Fibroblast of skin of right biceps (primary cell): Measurements from ENCODE around the gene NTSR1.

Source experiments
- DNase-seq: peaks from one replicate; pipeline ENCODE4 v3.0.0-alpha.2; 2013

Gene NTSR1

DNA sequence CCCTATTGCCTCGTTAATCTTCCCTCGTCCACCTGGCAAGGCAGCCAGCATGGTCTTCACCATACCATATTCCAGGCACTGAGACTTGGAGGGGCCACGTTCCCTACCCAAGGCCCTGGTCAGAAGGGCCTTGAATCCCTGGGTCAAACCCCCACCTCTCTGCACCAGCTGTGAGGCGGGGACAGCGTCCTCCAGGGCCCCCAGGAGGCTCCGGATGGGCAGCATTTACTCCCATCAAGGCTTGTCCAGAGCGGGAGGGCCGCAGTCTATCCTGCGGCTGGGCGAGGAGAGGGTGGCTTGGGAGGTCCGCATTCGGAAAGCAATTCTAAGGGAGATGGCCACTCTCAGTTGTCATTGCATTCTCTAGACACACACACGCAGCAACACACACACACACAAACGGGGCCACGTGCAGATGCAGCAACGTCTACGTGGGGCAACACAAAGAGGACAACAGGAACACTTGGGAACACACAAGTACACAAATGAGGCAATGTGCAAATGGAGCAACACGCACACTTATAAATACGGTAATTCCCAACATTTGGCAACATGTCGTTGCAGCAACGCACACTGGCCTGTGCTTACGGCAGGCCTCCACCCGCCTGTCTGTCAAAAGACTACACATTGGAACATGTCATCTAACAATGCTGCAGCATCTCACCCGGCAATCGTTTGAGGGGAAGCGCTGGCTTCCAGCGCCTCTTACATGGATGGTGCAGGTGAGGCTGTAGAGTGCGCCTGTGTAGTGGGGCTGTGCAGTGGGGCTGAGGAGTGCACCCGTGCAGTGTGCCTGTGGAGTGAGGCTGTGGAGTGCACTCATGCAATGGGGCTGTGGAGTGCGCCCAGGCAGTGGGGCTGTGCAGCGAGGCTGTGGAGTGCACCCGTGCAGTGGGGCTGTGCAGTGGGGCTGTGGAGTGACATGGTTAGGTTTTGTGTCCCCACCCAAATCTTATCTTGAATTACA lies 12.9 kb upstream of the NTSR1 start:
- no peak for DNase-seq

- DNase-seq, result no peak
Observed at GRCh38 chr20:62696434-62696957, 12.1 kb upstream of the NTSR1 start.

DNA sequence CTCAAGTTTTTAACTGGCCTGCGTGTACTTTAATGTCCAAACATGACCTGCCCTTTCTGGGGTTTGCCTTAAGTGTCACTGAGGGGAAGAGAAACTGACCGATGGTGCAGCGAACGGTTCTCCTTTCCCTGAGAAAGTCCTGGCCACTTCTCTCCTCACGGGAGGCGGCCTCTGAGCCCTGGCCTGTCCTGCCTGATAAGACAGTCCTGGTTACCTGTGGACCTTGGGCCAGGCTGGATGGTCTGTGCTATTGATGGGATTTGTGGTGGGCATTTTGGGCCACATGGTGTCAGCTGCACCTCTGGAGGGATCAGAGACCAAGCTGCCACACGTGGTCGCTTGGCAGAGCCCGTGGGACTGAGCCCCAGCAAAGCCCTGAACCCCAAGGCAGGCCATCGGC lies 11.6 kb upstream of the NTSR1 start:
- no peak for DNase-seq

GRCh38 chr20:62697468-62697912 lies 11.1 kb upstream of the NTSR1 start:
- DNase-seq, result no peak

GRCh38 chr20:62698231-62698630 lies 10.4 kb upstream of the NTSR1 start:
- no peak for DNase-seq

DNA sequence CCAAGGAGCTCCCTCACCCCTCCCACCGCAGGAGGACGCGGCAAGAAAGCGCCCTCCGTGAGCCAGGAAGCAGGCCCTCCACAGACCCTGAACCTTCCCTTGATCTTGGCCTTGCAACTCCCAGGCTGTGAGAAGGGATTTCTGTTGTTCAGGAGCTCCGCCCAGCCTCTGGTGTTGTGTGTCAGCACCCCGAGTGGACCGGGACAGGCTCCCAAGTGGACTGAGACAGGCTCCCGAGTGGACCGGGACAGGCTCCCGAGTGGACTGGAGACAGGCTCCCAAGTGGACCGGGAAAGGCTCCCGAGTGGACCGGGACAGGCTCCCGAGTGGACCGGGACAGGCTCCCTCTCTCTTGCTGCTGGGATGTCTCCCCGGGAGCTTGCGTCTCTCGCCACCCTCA lies 9.3 kb upstream of the NTSR1 start:
- DNase-seq, result no peak

DNA sequence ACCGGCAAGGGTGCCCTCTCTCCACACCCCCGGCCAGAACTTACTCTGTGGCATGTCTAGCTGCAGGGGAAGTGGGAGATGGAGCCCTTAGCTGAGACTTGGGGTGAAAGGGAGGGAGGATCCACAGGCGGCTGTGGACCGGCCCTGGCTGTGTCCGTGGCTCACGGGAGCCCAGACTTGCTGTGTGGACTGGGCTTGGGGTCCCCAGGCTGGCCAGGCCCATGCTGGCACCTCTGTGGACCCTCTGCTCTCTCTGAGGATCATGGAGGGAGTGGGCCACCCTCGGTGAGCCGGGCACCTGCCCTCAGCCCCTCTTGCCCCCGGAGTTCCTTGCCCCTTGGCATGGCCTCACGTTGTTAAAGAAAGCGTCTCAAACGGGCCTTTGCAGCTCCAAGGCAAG lies 8.9 kb upstream of the NTSR1 start:
- no peak for DNase-seq

- no peak for DNase-seq
Observed at GRCh38 chr20:62700261-62700930, 8.2 kb upstream of the NTSR1 start.

- no peak for DNase-seq
Observed at GRCh38 chr20:62701161-62702012, 7.2 kb upstream of the NTSR1 start.

DNA sequence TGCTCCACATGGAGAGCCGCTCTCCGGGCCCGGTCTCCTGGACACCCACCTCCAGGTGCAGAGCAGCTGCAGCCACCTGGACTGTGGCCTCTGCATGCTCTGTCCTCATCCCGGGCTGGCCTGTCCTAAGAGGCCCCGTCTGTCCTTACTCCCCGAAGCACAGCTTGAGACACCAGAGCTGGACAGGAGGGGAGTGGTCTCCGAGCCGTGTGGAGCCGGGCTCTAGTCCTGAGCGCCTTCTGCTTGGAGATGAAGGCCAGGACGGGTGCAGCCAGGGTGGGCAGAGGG lies 6.7 kb upstream of the NTSR1 start:
- DNase-seq, result no peak

- DNase-seq, result peak; percentile 90
Observed at GRCh38 chr20:62702895-62703852, 5.5 kb upstream of the NTSR1 start.

DNA sequence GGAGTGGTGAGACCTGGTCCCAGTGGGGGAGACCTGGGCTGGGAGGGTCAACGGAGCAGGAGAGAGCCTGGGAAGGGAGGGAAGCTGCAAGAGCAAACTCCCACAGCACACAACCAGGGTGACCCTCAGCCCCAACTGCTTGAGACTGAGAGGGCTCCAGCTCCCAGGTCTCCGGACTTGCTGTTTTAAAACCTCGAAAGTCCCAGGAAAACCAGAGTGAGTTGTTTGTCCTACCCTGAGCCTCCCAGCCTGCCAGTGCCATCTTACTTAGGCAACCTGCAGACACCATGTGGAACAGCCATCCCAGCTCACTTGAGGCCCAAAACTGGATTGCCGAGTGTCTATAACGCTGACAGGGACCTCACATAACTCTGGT lies 4.8 kb upstream of the NTSR1 start:
- no peak for DNase-seq

GRCh38 chr20:62704341-62704948 lies 4.2 kb upstream of the NTSR1 start:
- peak; percentile 95 for DNase-seq

DNA sequence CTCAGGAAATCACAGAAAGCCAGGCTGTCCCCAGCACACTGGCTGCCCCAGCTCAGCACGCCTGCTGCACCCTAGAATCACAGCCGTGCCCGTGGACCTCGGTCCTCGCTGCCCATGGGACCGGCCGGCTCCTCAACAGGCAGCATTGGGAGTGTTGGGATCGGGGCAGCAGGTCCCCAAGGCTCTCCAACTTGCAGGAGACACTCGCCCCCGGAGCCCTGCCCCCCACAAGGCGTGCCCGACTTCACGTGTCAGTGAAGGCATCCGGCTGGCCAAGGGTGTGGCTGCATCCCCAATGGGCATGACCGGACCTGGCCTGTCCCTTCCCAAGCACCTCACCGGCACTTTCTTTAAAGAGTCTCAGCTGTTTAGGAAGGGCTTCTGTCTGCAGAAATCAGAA lies 3.0 kb upstream of the NTSR1 start:
- DNase-seq, result no peak

DNA sequence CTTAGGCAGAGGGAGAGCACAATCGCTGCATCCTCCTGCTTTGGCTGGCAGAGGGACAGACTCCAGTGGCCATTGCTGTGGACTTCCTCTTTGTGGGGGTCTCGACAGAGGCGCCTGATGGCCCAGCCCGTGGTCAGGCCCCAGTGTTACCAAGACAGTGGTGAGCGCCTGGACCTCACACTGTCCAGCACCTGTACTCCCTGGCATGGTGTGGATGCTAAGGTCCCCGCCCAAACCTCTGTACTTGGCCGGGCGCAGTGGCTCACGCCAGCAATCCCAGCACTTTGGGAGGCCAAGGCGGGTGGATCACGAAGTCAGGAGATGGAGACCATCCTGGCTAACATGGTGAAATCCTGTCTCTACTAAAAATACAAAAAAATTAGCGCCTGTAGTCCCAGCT lies 2.3 kb upstream of the NTSR1 start:
- no peak for DNase-seq

- no peak for DNase-seq
Observed at GRCh38 chr20:62706857-62707256, 1.8 kb upstream of the NTSR1 start.

DNA sequence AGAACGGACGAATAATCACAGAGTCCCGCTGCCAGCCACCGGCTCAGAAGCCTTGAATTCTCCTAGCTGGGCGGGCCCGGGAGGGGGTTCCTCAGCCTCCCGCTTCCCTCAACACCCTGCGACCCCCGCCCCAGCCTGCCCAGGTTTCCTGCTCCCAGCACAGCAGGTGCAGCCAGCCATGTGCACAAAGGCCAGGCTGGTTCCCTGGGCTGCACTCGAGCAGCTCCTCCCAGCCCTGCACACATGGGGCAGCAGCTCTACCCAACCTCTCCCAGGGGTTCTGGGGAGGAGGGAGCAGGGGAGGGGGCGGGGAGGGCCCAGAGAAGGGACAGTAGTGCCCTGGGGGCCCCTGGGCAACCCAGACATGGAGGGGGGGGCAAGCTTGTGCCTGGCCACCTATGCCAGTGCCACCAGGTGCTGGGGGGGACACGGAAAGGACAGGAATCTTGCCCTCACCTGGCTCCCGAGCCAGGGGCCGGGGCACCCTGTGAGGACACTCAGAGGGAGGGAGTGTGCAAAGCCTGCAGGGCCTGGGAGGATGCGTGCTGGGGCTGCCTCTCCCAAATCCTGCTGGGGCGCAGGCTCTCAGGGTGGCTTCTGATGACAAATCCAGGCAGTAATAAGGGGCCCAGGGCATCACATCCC lies 1.2 kb upstream of the NTSR1 start:
- no peak for DNase-seq

- no peak for DNase-seq
Observed at GRCh38 chr20:62707921-62708521, 615 bp upstream of the NTSR1 start.

- no peak for DNase-seq
Observed at GRCh38 chr20:62709537-62709905, 885 bp downstream of the NTSR1 start.

- no peak for DNase-seq
Observed at GRCh38 chr20:62710221-62710885, 1.7 kb downstream of the NTSR1 start.
